Fibroblast of skin of left biceps (primary cell): Measurements from ENCODE around the gene UNC5B.
"Not testable (repeated sequence)": the region's sequence is repeated elsewhere in the genome, so short reads cannot be mapped to it uniquely, and the experiment has no call there.

Experiments
- DNase-seq, 2 experiments: peaks; one replicate each; pipeline ENCODE4 v3.0.0-alpha.2; 2013; ENCODE audit warnings: low read depth in 2 of 2

UNC5B gene

GRCh38 chr10:71282323-71282680, 69.9 kb downstream of the UNC5B start:
- DNase-seq = no peak

- DNase-seq = no peak
Measured at GRCh38 chr10:71283410-71283809, 71.0 kb downstream of the UNC5B start.

- DNase-seq = no peak
Measured at GRCh38 chr10:71283876-71284275, 71.5 kb downstream of the UNC5B start.

- DNase-seq = no peak
Measured at GRCh38 chr10:71284544-71285179, 72.3 kb downstream of the UNC5B start.

GRCh38 chr10:71285180-71285545, 72.8 kb downstream of the UNC5B start:
- no peak for DNase-seq

GRCh38 chr10:71285986-71286385, 73.6 kb downstream of the UNC5B start:
- no peak for DNase-seq

- no peak for DNase-seq
Measured at GRCh38 chr10:71286521-71287294, 74.3 kb downstream of the UNC5B start.

- DNase-seq = no peak
Measured at GRCh38 chr10:71287456-71287855, 75.1 kb downstream of the UNC5B start.

GRCh38 chr10:71288461-71288860, 76.1 kb downstream of the UNC5B start:
- no peak for DNase-seq

GRCh38 chr10:71289421-71290130, 77.2 kb downstream of the UNC5B start:
- DNase-seq = no peak

- DNase-seq = no peak
Measured at GRCh38 chr10:71290331-71290730, 78.0 kb downstream of the UNC5B start.

GRCh38 chr10:71290806-71291527, 78.6 kb downstream of the UNC5B start:
- DNase-seq = no peak

GRCh38 chr10:71291528-71291900, 79.1 kb downstream of the UNC5B start:
- no peak for DNase-seq

- no peak for DNase-seq
Measured at GRCh38 chr10:71292624-71293445, 80.5 kb downstream of the UNC5B start.

- DNase-seq = no peak
Measured at GRCh38 chr10:71293446-71294084, 81.2 kb downstream of the UNC5B start.

- DNase-seq = no peak
Measured at GRCh38 chr10:71294091-71294561, 81.8 kb downstream of the UNC5B start.

GRCh38 chr10:71294856-71295255, 82.5 kb downstream of the UNC5B start:
- DNase-seq = no peak

- DNase-seq = no peak
Measured at GRCh38 chr10:71295641-71296040, 83.3 kb downstream of the UNC5B start.

- DNase-seq = no peak
Measured at GRCh38 chr10:71296086-71296485, 83.7 kb downstream of the UNC5B start.

- not testable (repeated sequence) for DNase-seq
Measured at GRCh38 chr10:71296811-71297210, 84.4 kb downstream of the UNC5B start.

- no peak for DNase-seq
Measured at GRCh38 chr10:71297343-71297742, 85.0 kb downstream of the UNC5B start.
